BE2C (cell line): Measurements from ENCODE around the gene BRINP2.

ENCODE experiments used
- DNase-seq: peaks from one replicate; pipeline ENCODE4 v3.0.0-alpha.2; 2020
- H3K27me3 ChIP-seq: fragments of 250-450 bp; sonication (Bioruptor Pico); 2 replicates; pipeline ENCODE4 v1.5.1; 2020; ENCODE audit warnings: mild to moderate bottlenecking
- H3K36me3 ChIP-seq: fragments of 250-450 bp; sonication (Bioruptor Pico); 2 replicates; pipeline ENCODE4 v1.5.1; 2020; ENCODE audit warnings: mild to moderate bottlenecking
- H3K4me1 ChIP-seq: fragments of 250-450 bp; sonication (Bioruptor Pico); 2 replicates; pipeline ENCODE4 v1.5.1; 2020
- H3K4me3 ChIP-seq: 2 replicates; pipeline ENCODE4 v1.5.1; 2011; ENCODE audit warnings: low read depth, low read length
- H3K9me3 ChIP-seq: fragments of 250-450 bp; sonication (Bioruptor Pico); 2 replicates; pipeline ENCODE4 v1.5.1; 2020
- CTCF ChIP-seq: IDR thresholded peaks from 2 replicates; pipeline ENCODE4 v1.5.1; 2012; ENCODE audit warnings: mild to moderate bottlenecking, low read depth, low read length

Gene BRINP2

GRCh38 chr1:177130451-177130945, 40.3 kb upstream of the BRINP2 start:
- no peak overlapping the region for H3K4me3 ChIP-seq
- no peak for TF ChIP-seq CTCF
- H3K27me3 ChIP-seq: no peaks in the 10 kb centered on the region
- no peaks in the 10 kb centered on the region for H3K4me1 ChIP-seq
- no peaks in the 10 kb centered on the region for H3K36me3 ChIP-seq
- no peaks in the 10 kb centered on the region for H3K9me3 ChIP-seq
- no peak for DNase-seq

GRCh38 chr1:177131723-177132122, 39.0 kb upstream of the BRINP2 start:
- no peaks in the 10 kb centered on the region for H3K27me3 ChIP-seq
- no peak for TF ChIP-seq CTCF
- H3K36me3 ChIP-seq: no peaks in the 10 kb centered on the region
- H3K9me3 ChIP-seq: no peaks in the 10 kb centered on the region
- H3K4me3 ChIP-seq: no peak overlapping the region
- DNase-seq: no peak
- H3K4me1 ChIP-seq: no peaks in the 10 kb centered on the region

GRCh38 chr1:177132141-177132540, 38.6 kb upstream of the BRINP2 start:
- Histone ChIP-seq H3K9me3 (no peaks in the 10 kb centered on the region), H3K36me3 (no peaks in the 10 kb centered on the region), H3K4me1 (no peaks in the 10 kb centered on the region), H3K4me3 (no peak overlapping the region), H3K27me3 (no peaks in the 10 kb centered on the region)
- no peak for DNase-seq
- TF ChIP-seq CTCF: no peak

- DNase-seq: no peak
- Histone ChIP-seq H3K9me3 (no peaks in the 10 kb centered on the region), H3K27me3 (no peaks in the 10 kb centered on the region), H3K4me3 (no peak overlapping the region), H3K4me1 (no peaks in the 10 kb centered on the region), H3K36me3 (no peaks in the 10 kb centered on the region)
- no peak for TF ChIP-seq CTCF
These were observed 36.7 kb upstream of the BRINP2 start for GRCh38 chr1:177133977-177134538.

GRCh38 chr1:177135250-177135649, 35.5 kb upstream of the BRINP2 start:
- Histone ChIP-seq H3K27me3 (no peaks in the 10 kb centered on the region), H3K9me3 (no peaks in the 10 kb centered on the region), H3K36me3 (no peaks in the 10 kb centered on the region), H3K4me1 (no peaks in the 10 kb centered on the region), H3K4me3 (no peak overlapping the region)
- DNase-seq: no peak
- TF ChIP-seq CTCF: no peak

GRCh38 chr1:177137814-177138213, 32.9 kb upstream of the BRINP2 start:
- no peaks in the 10 kb centered on the region for H3K27me3 ChIP-seq
- no peaks in the 10 kb centered on the region for H3K9me3 ChIP-seq
- no peak overlapping the region for H3K4me3 ChIP-seq
- no peaks in the 10 kb centered on the region for H3K4me1 ChIP-seq
- TF ChIP-seq CTCF: no peak
- H3K36me3 ChIP-seq: no peaks in the 10 kb centered on the region
- DNase-seq: no peak
